Esophagus squamous epithelium (tissue), 4 donors: ENCODE data around the gene NFKBIE.

Experiments
- CTCF ChIP-seq, 6 experiments: fragments of 450-650 bp in 4 of 6; fragments of 200-600 bp in 2 of 6; sonication (generic) in 2 of 6; IDR thresholded peaks; one replicate each; pipeline ENCODE4 v1.5.1; 2016 to 2019; ENCODE audit warnings: antibody characterized with exemption in 6 of 6, mild to moderate bottlenecking in 4 of 6, moderate library complexity in 4 of 6
- POLR2A ChIP-seq, 4 donors: fragments of 450-650 bp; IDR thresholded peaks; one replicate each; pipeline ENCODE4 v1.6.1; 2017; ENCODE audit warnings: antibody characterized with exemption in 4 of 4, mild to moderate bottlenecking in 4 of 4, moderate library complexity in 3 of 4

GRCh38 chr6:44272999-44273566 is 7.7 kb upstream of the NFKBIE start:
- TF ChIP-seq CTCF (IDR thresholded peaks at IDR 0.05) (no peak), POLR2A (IDR thresholded peaks at IDR 0.05) (no peak)
